Measurements from ENCODE around the gene ATP10A.

GRCh38 chr15:25635191-25635590 lies 227.9 kb downstream of the ATP10A start:
- TF ChIP-seq, protein P1, sequence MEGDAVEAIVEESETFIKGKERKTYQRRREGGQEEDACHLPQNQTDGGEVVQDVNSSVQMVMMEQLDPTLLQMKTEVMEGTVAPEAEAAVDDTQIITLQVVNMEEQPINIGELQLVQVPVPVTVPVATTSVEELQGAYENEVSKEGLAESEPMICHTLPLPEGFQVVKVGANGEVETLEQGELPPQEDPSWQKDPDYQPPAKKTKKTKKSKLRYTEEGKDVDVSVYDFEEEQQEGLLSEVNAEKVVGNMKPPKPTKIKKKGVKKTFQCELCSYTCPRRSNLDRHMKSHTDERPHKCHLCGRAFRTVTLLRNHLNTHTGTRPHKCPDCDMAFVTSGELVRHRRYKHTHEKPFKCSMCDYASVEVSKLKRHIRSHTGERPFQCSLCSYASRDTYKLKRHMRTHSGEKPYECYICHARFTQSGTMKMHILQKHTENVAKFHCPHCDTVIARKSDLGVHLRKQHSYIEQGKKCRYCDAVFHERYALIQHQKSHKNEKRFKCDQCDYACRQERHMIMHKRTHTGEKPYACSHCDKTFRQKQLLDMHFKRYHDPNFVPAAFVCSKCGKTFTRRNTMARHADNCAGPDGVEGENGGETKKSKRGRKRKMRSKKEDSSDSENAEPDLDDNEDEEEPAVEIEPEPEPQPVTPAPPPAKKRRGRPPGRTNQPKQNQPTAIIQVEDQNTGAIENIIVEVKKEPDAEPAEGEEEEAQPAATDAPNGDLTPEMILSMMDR (IDR thresholded peaks at IDR 0.05; ENCODE audit: poor library complexity, severe bottlenecking) = no peak
- TF ChIP-seq RAD21 (conservative IDR thresholded peaks at IDR 0.05) = no peak
- TF ChIP-seq EP300 (conservative IDR thresholded peaks at IDR 0.05; ENCODE audit: poor library complexity, severe bottlenecking) = no peak
- TF ChIP-seq EZH2 (IDR thresholded peaks at IDR 0.05; ENCODE audit: borderline replicate concordance, insufficient read depth, low read length, poor library complexity, severe bottlenecking) = no peak
- TF ChIP-seq SMC3 (conservative IDR thresholded peaks at IDR 0.05; ENCODE audit: poor library complexity) = no peak
- no peak for TF ChIP-seq TAF1 (IDR thresholded peaks at IDR 0.05; ENCODE audit: low read depth)

All from neural cell (in vitro differentiated cells).